Measurements from ENCODE around the gene FAS.

The FAS gene

DNA sequence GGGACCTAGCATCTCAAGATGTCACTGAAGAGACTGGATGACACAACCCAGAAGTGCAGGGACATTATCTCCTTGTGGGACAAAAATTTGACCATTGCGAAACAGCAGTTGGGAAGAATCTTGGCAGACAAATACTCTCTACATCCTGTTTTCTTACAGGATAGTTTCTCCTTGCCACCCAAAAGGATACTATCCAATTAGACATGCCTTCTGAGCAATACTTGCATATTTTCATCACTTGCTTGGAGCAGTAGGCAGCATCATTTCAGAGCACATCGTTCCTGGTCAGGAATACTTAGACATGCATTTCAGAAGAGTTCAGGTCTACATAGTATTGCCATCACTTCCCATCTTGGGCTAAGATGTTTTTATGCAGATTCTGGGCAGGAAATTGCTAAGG lies 56.8 kb downstream of the FAS start:
- DNase-seq: no peak

DNA sequence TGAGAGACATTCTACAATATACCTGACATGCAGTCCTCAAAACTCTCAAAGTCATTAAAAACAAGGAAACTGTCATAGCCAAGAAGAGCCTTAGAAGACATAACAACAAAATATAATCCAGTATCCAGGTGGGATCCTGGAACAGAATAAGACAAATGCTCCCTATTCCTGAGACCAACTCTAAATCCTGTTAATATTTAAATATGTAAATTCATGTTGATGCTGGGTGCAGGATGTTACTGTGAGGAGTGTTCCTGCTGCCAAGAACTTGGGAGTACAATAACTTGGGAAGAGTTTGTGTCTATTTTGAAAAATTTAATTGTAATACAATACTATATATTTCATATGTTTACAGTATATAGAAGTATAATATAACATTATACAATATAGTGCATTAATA lies 61.0 kb downstream of the FAS start:
- DNase-seq: no peak

DNA sequence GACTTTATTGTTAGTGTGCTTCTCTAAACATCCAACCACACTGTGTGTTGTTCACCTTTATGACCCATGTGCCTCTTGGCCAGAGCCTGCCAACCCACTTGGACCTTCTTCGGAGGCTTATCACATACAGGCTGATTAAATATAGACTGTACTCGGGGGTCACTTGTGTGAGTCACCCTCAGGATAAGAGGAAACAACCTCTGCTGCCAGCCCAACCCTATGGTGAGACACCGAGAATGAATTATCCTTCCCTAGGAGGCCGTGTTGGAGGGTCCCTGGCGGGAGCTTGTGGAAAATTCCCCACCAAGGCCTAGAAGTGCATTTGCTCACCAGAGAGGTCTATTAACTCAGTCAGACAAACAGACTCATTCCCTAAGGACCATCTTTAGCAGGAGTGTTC lies 63.0 kb downstream of the FAS start:
- DNase-seq: no peak

DNA sequence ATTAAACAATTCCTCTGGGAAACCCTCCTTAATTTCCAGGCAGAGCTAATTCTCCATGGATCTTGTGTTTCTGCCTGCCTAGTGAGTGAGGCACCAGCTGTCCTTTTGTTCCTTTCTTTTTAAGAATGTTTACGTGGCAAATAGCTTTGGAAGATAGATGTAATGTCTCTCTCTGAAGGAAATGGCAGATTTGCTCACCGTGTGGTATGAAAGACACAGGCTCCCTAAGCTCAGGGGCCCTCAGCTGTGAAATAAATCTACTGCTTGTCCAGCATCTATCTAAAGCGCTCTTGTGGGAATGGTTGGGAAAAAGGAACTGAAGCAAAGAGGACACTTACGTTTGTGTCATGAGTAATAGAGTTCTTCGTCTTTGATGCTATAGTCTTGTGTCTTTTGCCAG lies 64.6 kb downstream of the FAS start:
- no peak for DNase-seq

DNA sequence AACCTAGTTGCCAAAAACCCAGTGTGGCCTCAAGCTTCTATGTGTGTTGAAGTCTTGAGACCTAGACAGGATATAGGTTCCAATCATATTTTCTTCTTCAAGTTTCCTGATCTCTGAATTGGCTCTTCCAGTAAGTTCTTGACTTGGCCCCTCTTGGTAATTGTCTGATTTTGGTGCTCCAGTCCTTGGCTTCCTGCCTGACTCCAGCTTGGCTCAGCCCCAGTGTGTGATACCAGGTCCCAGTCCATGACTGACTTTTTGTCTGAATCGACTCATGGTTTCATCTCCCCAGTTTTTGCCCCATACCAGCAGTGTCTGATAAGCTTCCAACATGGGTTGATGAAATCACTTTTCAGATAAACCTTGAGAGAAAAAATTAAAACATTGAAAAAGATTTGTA lies 72.3 kb downstream of the FAS start:
- DNase-seq: peak; percentile 68

DNA sequence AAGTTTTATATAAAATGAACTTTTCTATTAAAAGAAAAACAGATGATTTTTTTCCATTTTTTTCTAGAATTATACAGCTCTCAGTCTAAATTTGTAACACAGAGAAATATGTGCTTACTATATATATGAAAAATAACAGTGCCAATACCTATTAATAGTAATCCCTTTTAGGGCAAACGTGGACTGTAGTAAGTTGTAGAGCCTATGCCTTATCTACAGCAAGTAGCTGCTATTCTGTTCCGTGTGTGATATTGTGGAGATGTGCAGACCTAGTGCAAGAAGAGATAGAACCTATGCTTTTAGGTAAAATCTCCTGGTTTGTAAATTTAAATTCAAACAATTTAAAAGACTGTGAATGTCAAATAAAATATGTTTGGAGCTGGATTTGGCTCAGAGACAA lies 72.9 kb downstream of the FAS start:
- peak; percentile 64 for DNase-seq

DNA sequence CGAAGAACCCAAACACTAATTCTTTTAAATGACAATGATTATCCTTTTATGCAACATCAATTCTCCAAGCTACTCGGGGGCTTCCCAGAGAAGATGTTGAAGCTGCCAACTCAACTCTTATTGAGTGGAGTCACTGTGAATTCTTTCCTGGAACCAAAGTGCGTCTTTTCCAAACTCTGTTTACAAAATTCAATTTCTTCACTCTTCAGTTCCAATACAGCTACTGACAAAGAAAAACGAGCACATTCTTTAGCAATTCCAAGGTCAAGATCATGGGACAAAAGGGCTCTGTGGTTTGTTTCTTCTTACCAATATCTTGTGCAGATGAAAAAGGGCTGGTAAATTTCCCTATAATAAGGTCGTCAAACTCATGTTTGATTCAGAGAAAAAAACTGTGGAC lies 74.2 kb downstream of the FAS start:
- no peak for DNase-seq

Data from OCI-M1 (cell line).